ENCODE measurements around the gene PACRG. TPM values are rescaled to one million over a fixed set of nuclear protein-coding genes. Genes with fewer than 3 reads are reported as not detected.

The PACRG gene
- total RNA-seq, 2 donors from 2014 or later, result 2.9 to 63.8 TPM

DNA sequence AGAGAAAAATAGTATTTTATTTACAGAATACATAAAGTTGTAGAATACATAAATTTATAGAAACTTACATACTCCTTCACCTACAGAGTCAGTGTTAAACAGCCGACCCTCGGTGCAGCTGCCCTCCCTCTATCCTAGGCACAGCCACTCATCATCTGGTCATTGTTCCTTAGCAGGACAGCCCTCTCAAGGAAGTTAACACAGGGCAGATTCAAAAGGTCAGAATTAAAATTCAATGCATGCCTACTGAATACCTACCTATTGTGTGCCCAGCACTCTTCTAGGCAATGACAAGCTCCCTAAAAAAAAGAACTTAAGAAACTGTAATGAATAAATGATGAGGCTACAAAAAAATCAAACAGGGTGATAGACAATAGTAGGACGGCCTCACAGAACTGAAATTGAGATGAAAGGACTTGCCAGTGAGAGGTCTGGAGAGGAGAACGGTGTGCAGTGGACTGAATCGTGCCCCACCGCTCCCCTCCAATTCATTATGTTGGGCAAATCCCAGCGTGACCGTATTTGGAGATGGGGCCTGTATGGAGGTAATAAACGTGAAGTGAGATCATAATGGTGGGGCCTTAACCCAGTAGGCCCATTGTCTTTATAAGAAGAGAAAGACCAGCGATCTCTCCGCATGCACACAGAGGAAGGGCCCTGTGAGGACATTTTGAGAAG is 326.0 kb downstream of the PACRG start:
- 89% methylated on average over 11 of the region's 11 CpGs for WGBS
- no peaks in the 10 kb centered on the region for H3K4me1 ChIP-seq (replicated peaks)

DNA sequence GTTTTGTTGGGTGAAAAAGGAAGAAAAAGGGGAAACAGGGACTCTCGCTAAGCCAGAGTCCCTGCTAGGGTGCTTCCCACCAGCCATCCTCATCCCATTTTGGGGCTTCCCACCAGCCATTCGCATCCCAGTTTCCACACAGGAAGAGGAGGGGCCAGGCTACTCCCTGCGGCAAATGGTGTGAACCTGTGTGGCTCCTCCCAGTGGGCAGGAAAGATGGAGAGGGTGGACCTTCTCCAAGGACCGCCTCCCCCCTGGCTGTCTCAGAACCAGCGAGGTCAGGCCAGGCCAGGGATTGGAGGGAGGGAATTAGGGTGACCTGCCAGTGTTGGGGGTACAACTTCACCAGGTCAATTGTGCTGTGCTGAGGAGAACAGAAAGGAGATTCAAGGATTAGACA is 326.9 kb downstream of the PACRG start:
- no peak overlapping the region for H3K4me3 ChIP-seq
- H3K9me3 ChIP-seq, result no peaks in the 10 kb centered on the region
- intact Hi-C loops (cut with DNase I), result no loop called here
- H3K36me3 ChIP-seq, result no peaks in the 10 kb centered on the region
- H3K4me1 ChIP-seq (replicated peaks), result no peaks in the 10 kb centered on the region
- no peaks in the 10 kb centered on the region for H3K27me3 ChIP-seq (replicated peaks; ENCODE audit: insufficient read depth)
- no peak overlapping the region for H3K27ac ChIP-seq
- TF ChIP-seq POLR2A (IDR thresholded peaks at IDR 0.05) (no peak), POLR2AphosphoS5 (IDR thresholded peaks at IDR 0.05) (no peak), CTCF (IDR thresholded peaks at IDR 0.05) (no peak)
- no peak for DNase-seq (ENCODE audit: low spot score)
- WGBS, result 94% methylated on average over 5 of the region's 5 CpGs

More for the DNA sequence above, 326.0 kb downstream of the PACRG start:
- Histone ChIP-seq H3K27ac (no peak overlapping the region), H3K27me3 (replicated peaks; ENCODE audit: insufficient read depth) (no peaks in the 10 kb centered on the region), H3K36me3 (no peaks in the 10 kb centered on the region), H3K9me3 (no peaks in the 10 kb centered on the region), H3K4me3 (no peak overlapping the region)
- TF ChIP-seq POLR2A (IDR thresholded peaks at IDR 0.05), result no peak
- TF ChIP-seq POLR2AphosphoS5 (IDR thresholded peaks at IDR 0.05), result no peak
- TF ChIP-seq CTCF (IDR thresholded peaks at IDR 0.05), result no peak
- intact Hi-C loops (cut with DNase I), result no loop called here
- DNase-seq (ENCODE audit: low spot score), result no peak

- no peak overlapping the region for H3K27ac ChIP-seq
- H3K9me3 ChIP-seq, result no peaks in the 10 kb centered on the region
- H3K4me1 ChIP-seq (replicated peaks), result no peaks in the 10 kb centered on the region
- no peaks in the 10 kb centered on the region for H3K36me3 ChIP-seq
- 75% methylated on average over 2 of the region's 2 CpGs for WGBS
- TF ChIP-seq POLR2A (IDR thresholded peaks at IDR 0.05), result no peak
- TF ChIP-seq CTCF (IDR thresholded peaks at IDR 0.05), result no peak
- TF ChIP-seq POLR2AphosphoS5 (IDR thresholded peaks at IDR 0.05), result no peak
- intact Hi-C loops (cut with DNase I), result no loop called here
- no peak for DNase-seq (ENCODE audit: low spot score)
- no peak overlapping the region for H3K4me3 ChIP-seq
- no peaks in the 10 kb centered on the region for H3K27me3 ChIP-seq (replicated peaks; ENCODE audit: insufficient read depth)
Measured at GRCh38 chr6:163057260-163057659, 329.5 kb downstream of the PACRG start.

DNA sequence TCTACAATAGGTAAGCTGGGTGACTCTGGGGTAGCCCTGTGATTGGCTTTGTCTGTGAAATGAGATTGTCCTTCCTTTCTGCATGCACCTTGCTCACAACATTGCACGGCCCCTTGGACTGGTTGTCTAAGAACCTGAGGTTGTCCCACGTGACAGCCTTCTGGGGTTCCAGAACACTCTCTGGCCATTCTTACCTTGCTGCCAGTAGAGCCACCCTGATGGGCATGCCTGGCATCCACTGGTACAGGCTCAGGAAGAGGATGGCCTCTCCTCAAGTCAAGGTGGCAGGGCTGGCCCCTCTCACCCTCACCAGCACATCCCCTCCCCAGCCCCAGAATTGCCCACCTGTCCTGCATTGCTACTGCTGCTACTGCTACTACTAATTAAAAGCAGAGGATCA is 335.0 kb downstream of the PACRG start:
- Histone ChIP-seq H3K36me3 (no peaks in the 10 kb centered on the region), H3K4me3 (no peak overlapping the region), H3K9me3 (no peaks in the 10 kb centered on the region), H3K27me3 (replicated peaks; ENCODE audit: insufficient read depth) (no peaks in the 10 kb centered on the region), H3K4me1 (replicated peaks) (no peaks in the 10 kb centered on the region), H3K27ac (no peak overlapping the region)
- DNase-seq (ENCODE audit: low spot score), result no peak
- WGBS, result 97% methylated on average over 2 of the region's 2 CpGs
- intact Hi-C loops (cut with DNase I), result no loop called here
- TF ChIP-seq CTCF (IDR thresholded peaks at IDR 0.05), result no peak
- TF ChIP-seq POLR2A (IDR thresholded peaks at IDR 0.05), result no peak
- no peak for TF ChIP-seq POLR2AphosphoS5 (IDR thresholded peaks at IDR 0.05)

DNA sequence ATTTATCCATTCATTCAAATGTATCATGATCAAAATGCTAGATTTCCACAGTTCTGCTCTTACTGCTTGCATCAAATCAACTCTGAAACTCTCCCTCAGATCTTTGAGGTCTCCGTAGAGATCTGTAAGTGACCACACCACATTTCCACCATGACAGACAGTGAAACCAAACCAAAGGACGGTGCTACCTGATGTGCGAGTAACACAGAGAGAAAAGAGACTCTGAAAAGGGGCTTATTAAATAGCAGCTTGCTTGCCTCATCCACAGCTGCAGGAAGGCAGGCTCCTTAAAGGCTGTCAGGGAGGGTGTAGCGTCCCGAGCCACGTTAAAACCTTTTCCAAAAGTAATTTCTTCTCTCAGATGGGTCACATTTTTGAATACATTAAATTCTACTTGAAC is 335.8 kb downstream of the PACRG start:
- H3K4me1 ChIP-seq (replicated peaks), result no peaks in the 10 kb centered on the region
- no peak overlapping the region for H3K27ac ChIP-seq
- intact Hi-C loops (cut with DNase I), result no loop called here
- no peaks in the 10 kb centered on the region for H3K27me3 ChIP-seq (replicated peaks; ENCODE audit: insufficient read depth)
- WGBS, result 76% methylated on average over 6 of the region's 6 CpGs
- H3K4me3 ChIP-seq, result no peak overlapping the region
- no peak for TF ChIP-seq POLR2A (IDR thresholded peaks at IDR 0.05)
- TF ChIP-seq POLR2AphosphoS5 (IDR thresholded peaks at IDR 0.05), result no peak
- no peak for TF ChIP-seq CTCF (IDR thresholded peaks at IDR 0.05)
- DNase-seq (ENCODE audit: low spot score), result no peak
- no peaks in the 10 kb centered on the region for H3K36me3 ChIP-seq
- H3K9me3 ChIP-seq, result no peaks in the 10 kb centered on the region

All from prostate gland (tissue), 2 donors.